ENCODE results near the gene HCRTR1. TPM values are rescaled to one million over a fixed set of nuclear protein-coding genes. Genes with fewer than 3 reads are reported as not detected.

Gene HCRTR1
- total RNA-seq, 1 experiment from 2014 or later = not detected

DNA sequence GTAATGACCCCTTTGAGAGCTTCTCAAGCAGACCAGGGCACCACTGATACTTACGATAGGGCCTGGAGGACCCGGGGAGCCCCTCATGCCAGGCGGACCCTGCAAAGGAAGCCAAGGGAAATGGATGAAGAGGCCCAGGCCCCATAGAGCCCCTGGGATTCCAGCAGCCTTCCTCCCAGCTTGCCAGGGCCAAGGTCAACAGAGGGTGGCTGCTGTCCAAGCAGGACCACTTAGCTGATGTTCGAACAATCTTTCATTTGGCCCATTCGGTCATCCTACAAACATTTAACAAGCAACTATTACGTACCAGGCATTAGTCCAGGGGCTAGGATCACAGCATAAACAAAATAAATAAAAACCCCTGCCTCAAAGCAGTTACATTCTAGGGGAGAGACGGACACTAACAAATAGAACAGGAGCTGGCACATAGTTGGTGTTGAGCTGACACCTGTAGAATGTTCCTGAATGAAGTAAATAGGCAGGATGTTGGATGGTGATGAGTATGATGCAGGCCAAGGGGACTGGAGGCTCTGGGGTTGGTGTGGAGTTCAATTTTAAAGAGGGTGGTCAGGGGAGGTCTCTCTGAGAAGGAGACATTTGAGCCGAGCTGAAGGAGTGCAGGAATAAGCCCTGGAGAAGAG, 54.2 kb downstream of the HCRTR1 start:
- Histone ChIP-seq H3K4me1 (ENCODE audit: insufficient read depth, low read length, poor library complexity, severe bottlenecking) (peaks cover 23% of the 10 kb centered on the region), H3K4me3 (ENCODE audit: low read depth, low read length, poor library complexity, severe bottlenecking) (no peak overlapping the region), H3K9me3 (ENCODE audit: low read depth, low read length, poor library complexity, severe bottlenecking) (no peaks in the 10 kb centered on the region), H3K36me3 (ENCODE audit: insufficient read depth, low read length, poor library complexity, severe bottlenecking) (no peaks in the 10 kb centered on the region), H3K27me3 (replicated peaks; ENCODE audit: insufficient read depth, low read depth, low read length, poor library complexity) (no peaks in the 10 kb centered on the region), H3K27ac (ENCODE audit: low read depth, low read length, poor library complexity, severe bottlenecking) (no peak overlapping the region)
- intact Hi-C loops (cut with micrococcal nuclease; ENCODE audit: unreplicated experiment) = no loop called here
- no TSS peak for BruUV-seq (replicated peaks)
- no peak for TF ChIP-seq EZH2 (IDR thresholded peaks at IDR 0.05; ENCODE audit: borderline replicate concordance, low read depth, low read length, poor library complexity, severe bottlenecking)
- TF ChIP-seq, protein P1, sequence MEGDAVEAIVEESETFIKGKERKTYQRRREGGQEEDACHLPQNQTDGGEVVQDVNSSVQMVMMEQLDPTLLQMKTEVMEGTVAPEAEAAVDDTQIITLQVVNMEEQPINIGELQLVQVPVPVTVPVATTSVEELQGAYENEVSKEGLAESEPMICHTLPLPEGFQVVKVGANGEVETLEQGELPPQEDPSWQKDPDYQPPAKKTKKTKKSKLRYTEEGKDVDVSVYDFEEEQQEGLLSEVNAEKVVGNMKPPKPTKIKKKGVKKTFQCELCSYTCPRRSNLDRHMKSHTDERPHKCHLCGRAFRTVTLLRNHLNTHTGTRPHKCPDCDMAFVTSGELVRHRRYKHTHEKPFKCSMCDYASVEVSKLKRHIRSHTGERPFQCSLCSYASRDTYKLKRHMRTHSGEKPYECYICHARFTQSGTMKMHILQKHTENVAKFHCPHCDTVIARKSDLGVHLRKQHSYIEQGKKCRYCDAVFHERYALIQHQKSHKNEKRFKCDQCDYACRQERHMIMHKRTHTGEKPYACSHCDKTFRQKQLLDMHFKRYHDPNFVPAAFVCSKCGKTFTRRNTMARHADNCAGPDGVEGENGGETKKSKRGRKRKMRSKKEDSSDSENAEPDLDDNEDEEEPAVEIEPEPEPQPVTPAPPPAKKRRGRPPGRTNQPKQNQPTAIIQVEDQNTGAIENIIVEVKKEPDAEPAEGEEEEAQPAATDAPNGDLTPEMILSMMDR (conservative IDR thresholded peaks at IDR 0.05; ENCODE audit: low read depth, low read length) = no peak
- ChIA-PET POLR2A (ENCODE audit: low non-redundant PET) (no interaction called here), CTCF (no interaction called here)
- no peak for DNase-seq (ENCODE audit: low spot score)

GRCh38 chr1:31672986-31673385, 55.5 kb downstream of the HCRTR1 start:
- Histone ChIP-seq H3K9me3 (ENCODE audit: low read depth, low read length, poor library complexity, severe bottlenecking) (no peaks in the 10 kb centered on the region), H3K4me3 (ENCODE audit: low read depth, low read length, poor library complexity, severe bottlenecking) (no peak overlapping the region), H3K27ac (ENCODE audit: low read depth, low read length, poor library complexity, severe bottlenecking) (no peak overlapping the region), H3K27me3 (replicated peaks; ENCODE audit: insufficient read depth, low read depth, low read length, poor library complexity) (no peaks in the 10 kb centered on the region), H3K4me1 (ENCODE audit: insufficient read depth, low read length, poor library complexity, severe bottlenecking) (peaks cover 16% of the 10 kb centered on the region), H3K36me3 (ENCODE audit: insufficient read depth, low read length, poor library complexity, severe bottlenecking) (no peaks in the 10 kb centered on the region)
- DNase-seq (ENCODE audit: low spot score) = no peak
- no TSS peak for BruUV-seq (replicated peaks)
- CTCF ChIA-PET = no interaction called here
- no peak for TF ChIP-seq EZH2 (IDR thresholded peaks at IDR 0.05; ENCODE audit: borderline replicate concordance, low read depth, low read length, poor library complexity, severe bottlenecking)
- TF ChIP-seq, protein P1 (conservative IDR thresholded peaks at IDR 0.05; ENCODE audit: low read depth, low read length) = no peak
- intact Hi-C loops (cut with micrococcal nuclease; ENCODE audit: unreplicated experiment) = no loop called here
- POLR2A ChIA-PET (ENCODE audit: low non-redundant PET) = no interaction called here

DNA sequence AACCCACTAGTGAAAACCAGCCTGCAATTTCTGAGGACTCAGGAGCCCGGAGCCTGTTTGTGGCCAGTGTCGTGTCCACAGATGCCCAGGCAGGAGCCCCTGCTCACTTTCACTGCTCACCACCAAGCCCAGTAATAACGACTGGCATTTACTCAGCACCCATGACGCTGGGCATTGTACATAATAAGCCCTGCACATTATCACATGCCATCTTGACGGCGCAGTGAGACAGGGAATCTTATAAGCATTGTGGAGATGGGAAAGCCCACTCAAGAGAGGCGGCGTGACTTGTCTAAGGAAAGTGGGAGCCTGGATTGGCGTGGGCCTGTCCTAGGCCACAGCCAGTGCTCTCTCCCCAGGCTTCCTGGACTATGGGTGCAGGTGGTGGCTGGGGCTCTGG, 55.9 kb downstream of the HCRTR1 start:
- intact Hi-C loops (cut with micrococcal nuclease; ENCODE audit: unreplicated experiment) = no loop called here
- Histone ChIP-seq H3K9me3 (ENCODE audit: low read depth, low read length, poor library complexity, severe bottlenecking) (no peaks in the 10 kb centered on the region), H3K4me1 (ENCODE audit: insufficient read depth, low read length, poor library complexity, severe bottlenecking) (peaks cover 16% of the 10 kb centered on the region), H3K27ac (ENCODE audit: low read depth, low read length, poor library complexity, severe bottlenecking) (no peak overlapping the region), H3K4me3 (ENCODE audit: low read depth, low read length, poor library complexity, severe bottlenecking) (no peak overlapping the region), H3K36me3 (ENCODE audit: insufficient read depth, low read length, poor library complexity, severe bottlenecking) (no peaks in the 10 kb centered on the region), H3K27me3 (replicated peaks; ENCODE audit: insufficient read depth, low read depth, low read length, poor library complexity) (no peaks in the 10 kb centered on the region)
- ChIA-PET POLR2A (ENCODE audit: low non-redundant PET) (no interaction called here), CTCF (no interaction called here)
- BruUV-seq (replicated peaks) = no TSS peak
- no peak for DNase-seq (ENCODE audit: low spot score)
- TF ChIP-seq, protein P1 (conservative IDR thresholded peaks at IDR 0.05; ENCODE audit: low read depth, low read length) = no peak
- no peak for TF ChIP-seq EZH2 (IDR thresholded peaks at IDR 0.05; ENCODE audit: borderline replicate concordance, low read depth, low read length, poor library complexity, severe bottlenecking)

Measured in A673 (cell line).